IMR-90 (cell line): ENCODE results near the gene MPZL1. TPM values are rescaled to one million over a fixed set of nuclear protein-coding genes. Genes with fewer than 3 reads are reported as not detected.

Source experiments
- ATAC-seq: fragments of 200-7000 bp; cut with Tn5 transposase; 2 replicates; pipeline ENCODE4 v1.9.1; 2020; ENCODE audit warnings: low read depth, mild to moderate bottlenecking, moderate library complexity
- BruUV-seq: library from RNA; stranded (reverse); fragments of 400-500 nt; replicated peaks from 2 replicates; lab custom pipeline; 2021; lab: Mats Ljungman, UMichigan
- CTCF ChIA-PET: fragments of 300-600 bp; formaldehyde crosslinking; extraction: SDS; loops from one replicate; lab custom pipeline; 2021; ENCODE audit warnings: antibody characterized with exemption; lab: Yijun Ruan, JAX
- POLR2A ChIA-PET: fragments of 300-600 bp; sonication (Branson Sonifier 250); formaldehyde crosslinking; loops from one replicate; lab custom pipeline; 2022; ENCODE audit warnings: antibody characterized with exemption; ENCODE audit not compliant: unreplicated experiment; lab: Charles Lee
- DNase-seq: peaks from one replicate; pipeline ENCODE4 v3.0.0; 2013
- H2AFZ ChIP-seq: replicated peaks from 2 replicates; pipeline ENCODE3; 2013; ENCODE audit warnings: low read length, mild to moderate bottlenecking; ENCODE audit not compliant: poor library complexity
- H2AK5ac ChIP-seq: 2 replicates; pipeline ENCODE4 v1.6.1; 2013; ENCODE audit warnings: low read depth, low read length, inconsistent platforms
- H2AK9ac ChIP-seq: replicated peaks from 2 replicates; pipeline ENCODE3; 2013; ENCODE audit warnings: mild to moderate bottlenecking, low read depth, low read length, moderate library complexity; ENCODE audit not compliant: poor library complexity
- H2BK120ac ChIP-seq: 2 replicates; pipeline ENCODE4 v1.6.1; 2013; ENCODE audit warnings: low read depth, low read length, inconsistent platforms
- H2BK15ac ChIP-seq: 3 replicates; pipeline ENCODE4 v1.6.1; 2013; ENCODE audit warnings: low read depth, low read length, inconsistent platforms
- H2BK20ac ChIP-seq: 2 replicates; pipeline ENCODE4 v1.6.1; 2013; ENCODE audit warnings: low read depth, mild to moderate bottlenecking, inconsistent platforms, low read length, moderate library complexity
- H2BK5ac ChIP-seq: 2 replicates; pipeline ENCODE4 v1.6.1; 2013; ENCODE audit warnings: mild to moderate bottlenecking, low read depth, low read length, inconsistent platforms; ENCODE audit not compliant: poor library complexity, severe bottlenecking
- H3K14ac ChIP-seq: replicated peaks from 2 replicates; pipeline ENCODE4 v1.6.1; 2013; ENCODE audit warnings: low read depth, low read length, inconsistent platforms
- H3K18ac ChIP-seq: 2 replicates; pipeline ENCODE4 v1.6.1; 2013; ENCODE audit warnings: low read depth, low read length, control low read depth
- H3K23ac ChIP-seq: 2 replicates; pipeline ENCODE4 v1.6.1; 2013; ENCODE audit warnings: low read depth, low read length, inconsistent platforms
- H3K27ac ChIP-seq: 2 replicates; pipeline ENCODE4 v1.5.1; 2013; ENCODE audit warnings: mild to moderate bottlenecking, control low read depth, low read length; ENCODE audit not compliant: insufficient read depth
- H3K27me3 ChIP-seq: 2 replicates; pipeline ENCODE4 v1.6.1; 2013; ENCODE audit warnings: low read length; ENCODE audit not compliant: control insufficient read depth, insufficient read depth
- H3K36me3 ChIP-seq: 2 replicates; pipeline ENCODE4 v1.6.1; 2013; ENCODE audit warnings: low read length, mixed read lengths; ENCODE audit not compliant: control insufficient read depth, insufficient read depth
- H3K4ac ChIP-seq: 2 replicates; pipeline ENCODE4 v1.6.1; 2013; ENCODE audit warnings: low read depth, low read length, inconsistent platforms
- H3K4me1 ChIP-seq: 2 replicates; pipeline ENCODE4 v1.6.1; 2013; ENCODE audit warnings: low read length, mixed read lengths; ENCODE audit not compliant: control insufficient read depth, insufficient read depth
- H3K4me2 ChIP-seq: 2 replicates; pipeline ENCODE4 v1.6.1; 2013; ENCODE audit warnings: low read depth, mild to moderate bottlenecking, control low read depth, low read length, moderate library complexity
- H3K4me3 ChIP-seq: 2 replicates; pipeline ENCODE4 v1.5.1; 2013; ENCODE audit warnings: low read depth, mild to moderate bottlenecking, control low read depth, low read length, moderate library complexity; ENCODE audit not compliant: insufficient read depth
- H3K56ac ChIP-seq: 2 replicates; pipeline ENCODE4 v1.6.1; 2013; ENCODE audit warnings: low read length, inconsistent platforms; ENCODE audit not compliant: insufficient read depth; ENCODE audit errors: extremely low read depth
- H3K79me1 ChIP-seq, 2 experiments: 2 replicates each; pipeline ENCODE4 v1.6.1; 2013; ENCODE audit warnings: low read length in 2 of 2, inconsistent platforms in 1 of 2, low read depth in 1 of 2
- H3K9ac ChIP-seq: 2 replicates; pipeline ENCODE4 v1.6.1; 2013; ENCODE audit warnings: low read depth, low read length, control low read depth
- H3K9me1 ChIP-seq: 2 replicates; pipeline ENCODE4 v1.6.1; 2013; ENCODE audit warnings: low read length, inconsistent platforms; ENCODE audit not compliant: insufficient read depth
- H3K9me3 ChIP-seq: 2 replicates; pipeline ENCODE4 v1.6.1; 2013; ENCODE audit warnings: low read length; ENCODE audit not compliant: control insufficient read depth, insufficient read depth
- H4K20me1 ChIP-seq: 2 replicates; pipeline ENCODE4 v1.6.1; 2013; ENCODE audit warnings: low read length, inconsistent platforms; ENCODE audit not compliant: insufficient read depth
- H4K5ac ChIP-seq: 2 replicates; pipeline ENCODE4 v1.6.1; 2013; ENCODE audit warnings: mild to moderate bottlenecking, low read depth, low read length, control low read depth
- H4K8ac ChIP-seq, 2 experiments: 2 replicates each; pipeline ENCODE4 v1.6.1; 2013; ENCODE audit warnings: low read depth in 2 of 2, low read length in 2 of 2, control low read depth in 1 of 2, inconsistent platforms in 1 of 2
- H4K91ac ChIP-seq: 2 replicates; pipeline ENCODE4 v1.6.1; 2013; ENCODE audit warnings: low read depth, low read length, inconsistent platforms; ENCODE audit not compliant: insufficient read depth
- BHLHE40 ChIP-seq: fragments of 150-350 bp; IDR thresholded peaks from 2 replicates; pipeline ENCODE4 v1.6.1; 2016; ENCODE audit warnings: mild to moderate bottlenecking, low read depth, low read length
- CEBPB ChIP-seq: IDR thresholded peaks from 2 replicates; pipeline ENCODE4 v1.6.1; 2012; ENCODE audit warnings: low read depth, low read length, improper control_type of control experiment
- CHD1 ChIP-seq: IDR thresholded peaks from 2 replicates; pipeline ENCODE4 v1.6.1; 2012; ENCODE audit warnings: low read depth, low read length, improper control_type of control experiment
- ELK1 ChIP-seq: fragments of 150-350 bp; IDR thresholded peaks from 2 replicates; pipeline ENCODE4 v1.6.1; 2016; ENCODE audit warnings: low read depth, mild to moderate bottlenecking, low read length, moderate library complexity, borderline replicate concordance
- FOS ChIP-seq: fragments of 150-350 bp; IDR thresholded peaks from 2 replicates; pipeline ENCODE4 v1.6.1; 2016; ENCODE audit warnings: low read depth, low read length
- MAZ ChIP-seq: IDR thresholded peaks from 2 replicates; pipeline ENCODE4 v1.6.1; 2012; ENCODE audit warnings: low read depth, mild to moderate bottlenecking, low read length, improper control_type of control experiment, moderate library complexity, borderline replicate concordance
- MXI1 ChIP-seq: IDR thresholded peaks from 2 replicates; pipeline ENCODE4 v1.6.1; 2012; ENCODE audit warnings: low read depth, mild to moderate bottlenecking, low read length, moderate library complexity, borderline replicate concordance
- NFE2L2 ChIP-seq: fragments of 150-350 bp; IDR thresholded peaks from 2 replicates; pipeline ENCODE4 v1.6.1; 2016; ENCODE audit warnings: low read depth, mild to moderate bottlenecking, low read length
- RCOR1 ChIP-seq: IDR thresholded peaks from 2 replicates; pipeline ENCODE4 v1.6.1; 2012; ENCODE audit warnings: mild to moderate bottlenecking, low read length, improper control_type of control experiment; ENCODE audit not compliant: insufficient replicate concordance
- RFX5 ChIP-seq: IDR thresholded peaks from 2 replicates; pipeline ENCODE4 v1.8.0; 2012; ENCODE audit warnings: low read depth, mild to moderate bottlenecking, low read length, moderate library complexity
- USF2 ChIP-seq: fragments of 150-350 bp; IDR thresholded peaks from 2 replicates; pipeline ENCODE4 v1.6.1; 2017; ENCODE audit warnings: mild to moderate bottlenecking, antibody characterized with exemption, low read length, low read depth
- WGBS, 2 experiments: methylation state at CpG; one replicate each; pipeline versions ENCODE4 v1.1.5 to v1.1.7; 2013; ENCODE audit warnings: missing lambda C conversion rate in 2 of 2; ENCODE audit not compliant: insufficient read length in 1 of 2; ENCODE audit errors: extremely low coverage in 2 of 2; 5-methylcytosine and 5-hydroxymethylcytosine counted together
- dilution Hi-C: fragments of 300-500 bp; cut with HindIII; formaldehyde crosslinking; loops from one replicate; pipeline ENCODE4 v1.14.3; 2018; ENCODE audit warnings: low sequenced_read_pairs; ENCODE audit not compliant: unreplicated experiment
- in situ Hi-C: fragments of 300-500 bp; cut with MboI; formaldehyde crosslinking; loops from 3 replicates; pipeline ENCODE4 v1.14.3; 2019; ENCODE audit warnings: low sequenced_read_pairs, inconsistent platforms, mixed read lengths
- intact Hi-C: fragments of 100-400 bp; cut with micrococcal nuclease; formaldehyde crosslinking; loops from 2 replicates; pipeline ENCODE4 v1.10.0; 2022
- polyA plus RNA-seq, 3 experiments: library from polyadenylated mRNA; depleted of rRNA; stranded (reverse); fragments of >200 nt; gene quantifications; 2 replicates each; pipeline ENCODE4 v1.2.3, GENCODE V29; 2012; ENCODE audit warnings: low replicate concordance in 1 of 3
- total RNA-seq: library from RNA; depleted of rRNA; stranded (reverse); fragments of >200 nt; gene quantifications from 2 replicates; pipeline ENCODE4 v1.2.3, GENCODE V29; 2012
- TF ChIP-seq, protein P1 (sequence below): conservative IDR thresholded peaks from 2 replicates; pipeline ENCODE4 v1.5.1; 2012; ENCODE audit warnings: mild to moderate bottlenecking, low read depth, low read length, improper control_type of control experiment

Gene MPZL1
- total and polyA plus RNA-seq, 2 of the 4 experiments (the other 2 are of a cell fraction): 55.3 to 87.3 TPM

DNA sequence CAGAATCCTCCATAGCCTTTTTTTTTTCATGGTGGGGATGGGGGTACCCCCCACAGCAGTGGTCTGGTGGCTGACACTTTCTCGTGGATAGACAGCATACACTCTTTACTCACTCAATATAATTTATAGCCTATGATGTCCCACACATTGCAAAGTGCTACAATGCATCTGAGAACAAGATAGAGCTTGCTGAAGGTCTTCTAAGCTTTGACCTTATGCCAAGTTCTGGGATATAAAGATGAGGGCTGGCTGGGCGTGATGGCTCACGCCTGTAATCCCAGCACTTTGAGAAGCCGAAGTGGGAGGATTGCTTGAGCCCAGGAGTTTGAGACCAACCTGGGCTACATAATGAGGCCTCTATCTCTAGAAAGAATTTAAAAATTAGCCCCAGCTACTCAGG lies 78.0 kb downstream of the MPZL1 start:
- H3K23ac ChIP-seq: no peak overlapping the region
- no peak overlapping the region for H3K27ac ChIP-seq
- H2BK5ac ChIP-seq: no peak overlapping the region
- no peak overlapping the region for H4K5ac ChIP-seq
- no peak overlapping the region for H2AK9ac ChIP-seq
- no peak overlapping the region for H3K4me2 ChIP-seq
- H2BK120ac ChIP-seq: no peak overlapping the region
- peaks cover 15% of the 10 kb centered on the region for H3K4me1 ChIP-seq
- CTCF ChIA-PET: interaction anchor here (0.6 kb wide), 1 partner anchor 175 kb away, joined by 4 read pairs; no protein-coding TSS in a partner anchor
- no peak overlapping the region for H3K56ac ChIP-seq
- peaks cover 3% of the 10 kb centered on the region for H4K20me1 ChIP-seq
- peaks cover 0 to 16% of the 10 kb centered on the region in 2 experiments; a peak in 2 of 4 replicates for H3K79me1 ChIP-seq
- TF ChIP-seq FOS (no peak), MAZ (no peak), CHD1 (no peak), USF2 (no peak), RCOR1 (no peak), RFX5 (no peak), CEBPB (no peak), MXI1 (no peak), ELK1 (no peak), NFE2L2 (no peak), BHLHE40 (no peak)
- TF ChIP-seq, protein P1, sequence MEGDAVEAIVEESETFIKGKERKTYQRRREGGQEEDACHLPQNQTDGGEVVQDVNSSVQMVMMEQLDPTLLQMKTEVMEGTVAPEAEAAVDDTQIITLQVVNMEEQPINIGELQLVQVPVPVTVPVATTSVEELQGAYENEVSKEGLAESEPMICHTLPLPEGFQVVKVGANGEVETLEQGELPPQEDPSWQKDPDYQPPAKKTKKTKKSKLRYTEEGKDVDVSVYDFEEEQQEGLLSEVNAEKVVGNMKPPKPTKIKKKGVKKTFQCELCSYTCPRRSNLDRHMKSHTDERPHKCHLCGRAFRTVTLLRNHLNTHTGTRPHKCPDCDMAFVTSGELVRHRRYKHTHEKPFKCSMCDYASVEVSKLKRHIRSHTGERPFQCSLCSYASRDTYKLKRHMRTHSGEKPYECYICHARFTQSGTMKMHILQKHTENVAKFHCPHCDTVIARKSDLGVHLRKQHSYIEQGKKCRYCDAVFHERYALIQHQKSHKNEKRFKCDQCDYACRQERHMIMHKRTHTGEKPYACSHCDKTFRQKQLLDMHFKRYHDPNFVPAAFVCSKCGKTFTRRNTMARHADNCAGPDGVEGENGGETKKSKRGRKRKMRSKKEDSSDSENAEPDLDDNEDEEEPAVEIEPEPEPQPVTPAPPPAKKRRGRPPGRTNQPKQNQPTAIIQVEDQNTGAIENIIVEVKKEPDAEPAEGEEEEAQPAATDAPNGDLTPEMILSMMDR: no peak
- H3K9me1 ChIP-seq: peaks cover 11% of the 10 kb centered on the region
- no peak overlapping the region for H2BK20ac ChIP-seq
- POLR2A ChIA-PET: no interaction called here
- no peak overlapping the region for H4K91ac ChIP-seq
- H2AFZ ChIP-seq: no peak overlapping the region
- intact Hi-C loops: loop anchor here (5.0 to 10.0 kb wide), 5 partner anchors 103 to 575 kb away; partner anchors contain the start of genes CREG1, DCAF6, MPC2 and POU2F1
- no peak for DNase-seq
- in situ Hi-C loops: loop anchor here (5.0 kb wide), 1 partner anchor 77 kb away; the partner anchor contains the start of gene MPZL1
- H4K8ac ChIP-seq: no peak overlapping the region
- H3K18ac ChIP-seq: no peak overlapping the region
- H3K14ac ChIP-seq: no peak overlapping the region
- no peak overlapping the region for H3K4me3 ChIP-seq
- no peak overlapping the region for H2BK15ac ChIP-seq
- no peaks in the 10 kb centered on the region for H3K9me3 ChIP-seq
- H3K36me3 ChIP-seq: no peaks in the 10 kb centered on the region
- BruUV-seq: no TSS peak
- no peak overlapping the region for H3K4ac ChIP-seq
- WGBS, 2 experiments: no CpG with 5 or more reads among the region's 4 CpGs
- H2AK5ac ChIP-seq: no peak overlapping the region
- H3K27me3 ChIP-seq: no peaks in the 10 kb centered on the region
- no peak overlapping the region for H3K9ac ChIP-seq
- dilution Hi-C loops: no loop called here
- no peak for ATAC-seq
